Fibroblast of pulmonary artery (primary cell): ENCODE measurements around the gene MVD.

Experiments
- DNase-seq: peaks from one replicate; pipeline ENCODE4 v3.0.0-alpha.2; 2010; ENCODE audit warnings: low read depth
- H3K4me3 ChIP-seq: replicated peaks from 2 replicates; pipeline ENCODE4 v1.5.1; 2011; ENCODE audit warnings: low read depth, mild to moderate bottlenecking, control low read depth, low read length, moderate library complexity
- TF ChIP-seq, protein P1 (sequence below): IDR thresholded peaks from 2 replicates; pipeline ENCODE4 v1.5.1; 2011; ENCODE audit warnings: mild to moderate bottlenecking, control low read depth, low read length, inconsistent platforms; ENCODE audit errors: missing control alignments

MVD gene

GRCh38 chr16:88655733-88656281, 7.1 kb downstream of the MVD start:
- TF ChIP-seq, protein P1, sequence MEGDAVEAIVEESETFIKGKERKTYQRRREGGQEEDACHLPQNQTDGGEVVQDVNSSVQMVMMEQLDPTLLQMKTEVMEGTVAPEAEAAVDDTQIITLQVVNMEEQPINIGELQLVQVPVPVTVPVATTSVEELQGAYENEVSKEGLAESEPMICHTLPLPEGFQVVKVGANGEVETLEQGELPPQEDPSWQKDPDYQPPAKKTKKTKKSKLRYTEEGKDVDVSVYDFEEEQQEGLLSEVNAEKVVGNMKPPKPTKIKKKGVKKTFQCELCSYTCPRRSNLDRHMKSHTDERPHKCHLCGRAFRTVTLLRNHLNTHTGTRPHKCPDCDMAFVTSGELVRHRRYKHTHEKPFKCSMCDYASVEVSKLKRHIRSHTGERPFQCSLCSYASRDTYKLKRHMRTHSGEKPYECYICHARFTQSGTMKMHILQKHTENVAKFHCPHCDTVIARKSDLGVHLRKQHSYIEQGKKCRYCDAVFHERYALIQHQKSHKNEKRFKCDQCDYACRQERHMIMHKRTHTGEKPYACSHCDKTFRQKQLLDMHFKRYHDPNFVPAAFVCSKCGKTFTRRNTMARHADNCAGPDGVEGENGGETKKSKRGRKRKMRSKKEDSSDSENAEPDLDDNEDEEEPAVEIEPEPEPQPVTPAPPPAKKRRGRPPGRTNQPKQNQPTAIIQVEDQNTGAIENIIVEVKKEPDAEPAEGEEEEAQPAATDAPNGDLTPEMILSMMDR: no peak
- no peak overlapping the region for H3K4me3 ChIP-seq
- no peak for DNase-seq

- no peak for DNase-seq
- H3K4me3 ChIP-seq: no peak overlapping the region
- TF ChIP-seq, protein P1: no peak
These were observed 7.7 kb downstream of the MVD start for GRCh38 chr16:88655053-88655732.

DNA sequence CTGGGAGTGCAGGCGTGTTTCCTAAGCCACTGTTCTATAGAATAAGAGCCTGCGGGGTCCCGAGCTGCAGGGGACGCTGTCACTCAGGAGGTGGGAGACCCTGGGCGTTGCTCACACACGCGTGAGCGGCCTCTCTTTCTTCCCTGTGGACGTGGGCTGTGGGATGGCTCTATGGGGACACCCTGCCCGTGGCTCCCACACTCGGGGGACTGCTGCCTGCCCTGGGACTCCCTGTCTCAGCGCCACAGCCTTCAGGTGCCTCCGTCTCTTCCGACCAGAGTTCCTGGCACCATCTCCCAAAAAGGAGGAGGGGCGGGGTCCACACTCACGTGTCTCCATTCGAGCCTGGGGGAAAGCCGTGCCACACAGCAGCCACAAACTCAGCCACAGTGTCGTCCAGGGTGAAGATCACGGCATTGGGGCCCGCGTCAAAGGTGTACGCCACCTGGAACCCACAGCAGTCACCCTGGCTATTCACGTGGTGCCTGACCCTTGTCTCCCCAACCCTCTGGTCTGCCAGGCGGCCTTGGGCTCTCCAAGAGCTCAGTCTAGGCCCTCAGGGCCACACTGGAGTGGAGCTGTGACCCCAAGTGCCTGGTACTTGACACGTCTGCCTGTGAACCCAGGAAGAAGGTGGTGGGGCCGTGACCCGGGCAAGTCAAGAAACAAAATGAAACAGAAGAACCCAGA, 8.4 kb downstream of the MVD start:
- no peak overlapping the region for H3K4me3 ChIP-seq
- no peak for DNase-seq
- TF ChIP-seq, protein P1: no peak

DNA sequence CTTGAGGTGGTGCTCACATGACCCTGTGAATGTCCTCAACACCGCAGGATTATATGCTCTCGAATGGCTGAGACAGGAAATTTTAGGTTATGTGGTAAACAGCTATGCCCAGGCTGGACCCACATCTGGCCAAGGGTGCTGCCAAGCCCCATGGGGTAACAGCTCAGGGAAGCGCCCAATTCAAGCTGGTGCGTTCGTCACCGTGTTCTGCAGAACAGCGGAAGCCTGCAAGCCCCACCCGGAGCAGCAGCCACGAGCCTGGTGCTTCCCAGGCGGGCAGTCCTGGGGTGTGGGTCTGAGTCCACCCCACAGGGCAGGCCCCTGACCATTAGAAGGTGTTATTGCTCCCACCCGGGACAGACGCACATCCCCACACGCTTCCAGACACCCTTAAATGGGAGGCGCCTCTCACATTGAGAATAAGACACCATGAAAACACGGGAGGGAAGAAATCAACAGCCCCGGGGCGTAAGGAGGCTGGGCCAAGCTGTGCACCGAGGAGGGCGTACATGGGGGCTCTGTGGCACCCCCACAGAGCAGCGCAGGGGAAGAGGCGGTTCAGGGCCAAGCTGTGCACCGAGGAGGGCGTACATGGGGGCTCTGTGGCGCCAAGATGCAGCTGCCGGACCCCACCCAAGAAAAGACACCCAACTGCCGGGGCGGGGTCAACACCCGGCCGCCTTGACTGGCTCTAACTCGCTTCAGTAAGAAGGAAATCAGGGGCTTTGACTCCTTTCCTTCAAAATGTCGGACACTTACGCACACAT, 9.1 kb downstream of the MVD start:
- no peak for DNase-seq
- TF ChIP-seq, protein P1: no peak
- H3K4me3 ChIP-seq: no peak overlapping the region

GRCh38 chr16:88653101-88653500, 9.8 kb downstream of the MVD start:
- H3K4me3 ChIP-seq: no peak overlapping the region
- TF ChIP-seq, protein P1: no peak
- DNase-seq: no peak

GRCh38 chr16:88652762-88653063, 10.2 kb downstream of the MVD start:
- no peak for DNase-seq
- no peak overlapping the region for H3K4me3 ChIP-seq
- TF ChIP-seq, protein P1: no peak
